ENCODE results near the gene VIPR2. TPM values are rescaled to one million over a fixed set of nuclear protein-coding genes. Genes with fewer than 3 reads are reported as not detected.

VIPR2 gene
- total and polyA plus RNA-seq, 2 of the 13 experiments (the other 11 are each of a cell fraction or from before 2014, with no cell fraction given), result not detected

GRCh38 chr7:159119851-159120539, 24.7 kb downstream of the VIPR2 start:
- intact Hi-C loops (cut with micrococcal nuclease; ENCODE audit: unreplicated experiment) (no loop called here), in situ Hi-C loops (cut with HindIII; ENCODE audit: extremely low pct_ligation_motif_present, low pct_unique_long_range_greater_than_20kb) (no loop called here)
- WGBS (ENCODE audit: low lambda C conversion rate), result 8% methylated on average over 10 of the region's 11 CpGs
- ChIA-PET CTCF (ENCODE audit: low intra/inter-chr PET ratio, low total read pairs) (no interaction called here), POLR2A (no interaction called here)
- no peak for FAIRE-seq
- no TSS peak for BruUV-seq (replicated peaks)
- no peak for DNase-seq (ENCODE audit: low spot score)
- no peaks in the 10 kb centered on the region for H3K9me3 ChIP-seq (ENCODE audit: low read length)
- no peak for ATAC-seq
- no peaks in the 10 kb centered on the region for H3K79me2 ChIP-seq (ENCODE audit: insufficient read depth, low read length)
- H3K27me3 ChIP-seq (ENCODE audit: control insufficient read depth in 1 of 2, insufficient read depth in 2 of 2, low read length in 2 of 2), result peaks cover 3 to 73% of the 10 kb centered on the region in 2 experiments; a peak in 4 of 5 replicates
- H4K20me1 ChIP-seq (ENCODE audit: insufficient read depth, low read length), result no peaks in the 10 kb centered on the region
- no peak overlapping the region for H3K27ac ChIP-seq (ENCODE audit: extremely low read length, insufficient read depth, low read length)
- H3K4me1 ChIP-seq (ENCODE audit: insufficient read depth, low read length), result no peaks in the 10 kb centered on the region
- no peak overlapping the region for H3K9ac ChIP-seq (ENCODE audit: insufficient read depth, low read depth, low read length)
- no peaks in the 10 kb centered on the region for H3K36me3 ChIP-seq (replicated peaks in 1 of 2; ENCODE audit: control insufficient read depth in 1 of 2, insufficient read depth in 2 of 2, low read length in 2 of 2)
- H2AFZ ChIP-seq (ENCODE audit: low read length), result no peak overlapping the region
- no peak overlapping the region for H3K4me3 ChIP-seq (replicated peaks in 1 of 3; ENCODE audit: insufficient read depth in 1 of 3, low read depth in 2 of 3, low read length in 3 of 3)
- no peak overlapping the region for H3K4me2 ChIP-seq (ENCODE audit: low read depth, low read length)
- TF ChIP-seq IKZF4 (CRISPR knock-in tag; IDR thresholded peaks at IDR 0.05; ENCODE audit: borderline replicate concordance, low read depth, not compliant biosample characterization) (no peak), SRF (IDR thresholded peaks at IDR 0.05; ENCODE audit: low read depth, low read length) (no peak), RFX5 (IDR thresholded peaks at IDR 0.05; ENCODE audit: low read depth, low read length) (no peak), ZC3H13 (CRISPR knock-in tag; IDR thresholded peaks at IDR 0.05) (no peak), ISX (CRISPR knock-in tag; conservative IDR thresholded peaks at IDR 0.05) (no peak), ZNF777 (CRISPR knock-in tag; IDR thresholded peaks at IDR 0.05) (no peak), ZNF883 (CRISPR knock-in tag; IDR thresholded peaks at IDR 0.05; ENCODE audit: not compliant biosample characterization) (no peak), ZNF383 (CRISPR knock-in tag; IDR thresholded peaks at IDR 0.05; ENCODE audit: borderline replicate concordance) (no peak), KMT2A (CRISPR knock-in tag; IDR thresholded peaks at IDR 0.05) (no peak), MTA1 (CRISPR knock-in tag; IDR thresholded peaks at IDR 0.05; ENCODE audit: borderline replicate concordance) (no peak), ZNF543 (CRISPR knock-in tag; IDR thresholded peaks at IDR 0.05) (no peak), THAP7 (CRISPR knock-in tag; IDR thresholded peaks at IDR 0.05) (no peak), FUBP1 (CRISPR knock-in tag; IDR thresholded peaks at IDR 0.05; ENCODE audit: borderline replicate concordance) (no peak), RERE (CRISPR knock-in tag; IDR thresholded peaks at IDR 0.05; ENCODE audit: low read depth) (no peak), BRF2 (CRISPR knock-in tag; IDR thresholded peaks at IDR 0.05) (no peak)
